C4-2B (cell line): ENCODE measurements around the gene TRHDE.
A peak's percentile ranks its signal among the peaks of the same experiment; 100 is the strongest.

Experiments
- ZFX ChIP-seq: fragments of 450-650 bp; IDR thresholded peaks from 2 replicates; pipeline ENCODE4 v1.6.1; 2017
- TF ChIP-seq, protein P1 (sequence below): fragments of 450-650 bp; conservative IDR thresholded peaks from 2 replicates; pipeline ENCODE4 v1.5.1; 2017; ENCODE audit warnings: mild to moderate bottlenecking

DNA sequence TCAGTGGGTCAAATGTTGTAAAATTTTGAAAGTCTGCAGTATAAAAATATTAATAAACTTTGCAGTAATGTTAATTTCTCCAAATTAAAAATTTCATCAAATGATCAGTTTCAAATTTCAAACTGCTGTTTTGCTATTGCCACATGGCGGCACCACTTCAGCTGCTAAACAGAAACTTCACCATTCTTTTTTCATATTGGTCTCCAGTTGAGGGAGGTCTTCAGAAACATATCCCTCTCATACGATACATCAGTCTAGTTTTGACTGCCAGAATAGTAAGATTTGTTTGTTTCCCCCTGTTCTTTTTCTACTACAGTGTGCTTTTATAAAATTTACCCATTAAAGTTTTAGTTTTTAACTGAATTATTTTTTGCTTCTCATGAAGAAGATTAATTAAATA lies 4.2 kb upstream of the TRHDE start:
- TF ChIP-seq, protein P1, sequence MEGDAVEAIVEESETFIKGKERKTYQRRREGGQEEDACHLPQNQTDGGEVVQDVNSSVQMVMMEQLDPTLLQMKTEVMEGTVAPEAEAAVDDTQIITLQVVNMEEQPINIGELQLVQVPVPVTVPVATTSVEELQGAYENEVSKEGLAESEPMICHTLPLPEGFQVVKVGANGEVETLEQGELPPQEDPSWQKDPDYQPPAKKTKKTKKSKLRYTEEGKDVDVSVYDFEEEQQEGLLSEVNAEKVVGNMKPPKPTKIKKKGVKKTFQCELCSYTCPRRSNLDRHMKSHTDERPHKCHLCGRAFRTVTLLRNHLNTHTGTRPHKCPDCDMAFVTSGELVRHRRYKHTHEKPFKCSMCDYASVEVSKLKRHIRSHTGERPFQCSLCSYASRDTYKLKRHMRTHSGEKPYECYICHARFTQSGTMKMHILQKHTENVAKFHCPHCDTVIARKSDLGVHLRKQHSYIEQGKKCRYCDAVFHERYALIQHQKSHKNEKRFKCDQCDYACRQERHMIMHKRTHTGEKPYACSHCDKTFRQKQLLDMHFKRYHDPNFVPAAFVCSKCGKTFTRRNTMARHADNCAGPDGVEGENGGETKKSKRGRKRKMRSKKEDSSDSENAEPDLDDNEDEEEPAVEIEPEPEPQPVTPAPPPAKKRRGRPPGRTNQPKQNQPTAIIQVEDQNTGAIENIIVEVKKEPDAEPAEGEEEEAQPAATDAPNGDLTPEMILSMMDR, result peak; percentile 34
- TF ChIP-seq ZFX, result no peak
